DMS153 treated with DMSO at 0.1 percent for 48 hours (cell line): ENCODE results near the gene HK2.
"Not testable (repeated sequence)": the region's sequence is repeated elsewhere in the genome, so short reads cannot be mapped to it uniquely, and the experiment has no call there.

ENCODE experiments used
- DNase-seq: peaks from one replicate; lab custom pipeline; 2025; ENCODE audit not compliant: unreplicated experiment; lab: John Stamatoyannopoulos, UW

The HK2 gene

DNA sequence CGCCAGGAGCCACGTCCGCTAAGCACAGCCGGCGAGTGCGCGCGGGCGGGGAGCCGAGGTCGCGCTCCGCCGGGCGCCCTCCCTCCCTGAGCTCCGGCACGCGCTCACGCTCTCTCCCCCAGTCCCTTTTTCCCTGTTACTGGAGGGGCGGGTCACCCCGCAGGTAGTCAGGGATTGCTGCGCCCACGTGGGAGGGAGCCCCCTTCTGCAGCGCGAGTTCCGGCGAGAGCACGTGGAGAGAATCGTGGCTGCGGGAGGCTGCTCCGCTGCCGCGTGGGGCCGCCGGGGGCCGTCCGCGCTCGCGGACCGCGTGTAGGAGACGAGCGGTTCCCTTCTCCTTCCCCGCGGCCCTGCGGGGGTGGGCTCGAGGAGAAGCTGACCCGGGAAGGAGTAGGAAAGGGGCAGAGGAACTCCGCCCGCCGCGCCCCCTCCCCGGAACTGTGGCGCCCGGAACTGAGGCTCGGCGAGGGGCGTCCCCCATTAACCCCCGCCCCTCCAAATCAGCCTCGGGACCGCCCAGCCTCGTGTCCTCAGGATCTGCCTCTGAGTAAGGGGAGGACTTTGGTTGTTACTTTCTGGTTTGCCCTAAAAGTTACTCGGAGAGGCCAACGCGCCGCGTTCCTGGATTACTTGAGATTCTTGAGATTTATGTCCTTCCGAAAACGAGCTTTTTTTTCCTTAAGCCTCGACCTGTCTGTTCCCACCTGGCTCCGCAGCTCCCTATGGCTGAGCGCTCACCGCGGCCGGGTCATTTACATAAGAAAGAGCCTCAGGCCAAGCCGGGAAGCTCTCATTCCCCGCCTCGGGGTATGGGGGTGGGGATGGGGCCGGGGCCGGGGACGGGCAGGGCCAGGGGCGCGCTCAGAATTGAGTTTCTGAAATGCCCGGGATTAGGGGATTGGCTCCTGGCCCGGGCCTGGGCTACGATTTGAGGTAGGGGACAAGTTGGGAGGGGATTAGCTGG is 1.1 kb downstream of the HK2 start:
- DNase-seq, result no peak

DNA sequence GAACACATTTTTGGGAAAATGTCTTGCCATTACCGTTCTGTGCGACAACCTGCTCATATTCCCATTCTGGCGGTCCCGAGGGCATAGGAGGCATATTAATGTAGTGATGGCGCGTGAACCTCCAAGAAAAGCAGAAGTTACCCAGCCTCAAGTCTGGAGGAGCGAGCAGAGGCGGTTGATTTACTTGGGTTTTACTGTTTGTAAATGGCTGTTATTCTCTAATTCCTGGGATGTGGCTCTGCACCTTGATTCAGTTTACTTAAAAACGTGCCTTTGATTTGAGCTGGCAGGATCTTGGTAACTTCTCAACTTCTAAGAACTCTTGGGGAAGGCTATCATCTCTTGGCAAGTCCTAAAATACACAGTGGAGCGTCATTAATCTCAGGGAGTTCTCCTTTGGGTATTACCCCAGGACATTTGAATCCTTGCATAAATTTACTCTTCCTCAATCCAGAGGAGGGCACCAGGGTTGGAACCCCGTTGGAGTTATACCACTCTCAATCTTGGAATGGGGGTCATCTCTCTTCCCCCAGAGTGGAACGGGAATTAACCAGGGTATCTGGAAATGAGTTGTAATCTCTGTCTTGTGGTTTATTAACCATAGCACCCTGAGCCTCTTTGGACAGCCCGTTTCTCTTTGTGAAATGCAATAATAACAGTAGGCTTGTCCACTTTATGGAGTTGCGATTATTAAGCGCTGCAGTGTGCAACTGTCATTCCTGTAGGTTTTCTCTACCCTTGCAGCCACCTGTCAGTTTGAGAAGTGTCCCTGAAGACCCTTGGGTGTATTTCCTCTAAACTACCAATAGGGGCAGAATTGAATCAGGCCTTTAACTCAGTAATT is 2.1 kb downstream of the HK2 start:
- peak; percentile 33 for DNase-seq

DNA sequence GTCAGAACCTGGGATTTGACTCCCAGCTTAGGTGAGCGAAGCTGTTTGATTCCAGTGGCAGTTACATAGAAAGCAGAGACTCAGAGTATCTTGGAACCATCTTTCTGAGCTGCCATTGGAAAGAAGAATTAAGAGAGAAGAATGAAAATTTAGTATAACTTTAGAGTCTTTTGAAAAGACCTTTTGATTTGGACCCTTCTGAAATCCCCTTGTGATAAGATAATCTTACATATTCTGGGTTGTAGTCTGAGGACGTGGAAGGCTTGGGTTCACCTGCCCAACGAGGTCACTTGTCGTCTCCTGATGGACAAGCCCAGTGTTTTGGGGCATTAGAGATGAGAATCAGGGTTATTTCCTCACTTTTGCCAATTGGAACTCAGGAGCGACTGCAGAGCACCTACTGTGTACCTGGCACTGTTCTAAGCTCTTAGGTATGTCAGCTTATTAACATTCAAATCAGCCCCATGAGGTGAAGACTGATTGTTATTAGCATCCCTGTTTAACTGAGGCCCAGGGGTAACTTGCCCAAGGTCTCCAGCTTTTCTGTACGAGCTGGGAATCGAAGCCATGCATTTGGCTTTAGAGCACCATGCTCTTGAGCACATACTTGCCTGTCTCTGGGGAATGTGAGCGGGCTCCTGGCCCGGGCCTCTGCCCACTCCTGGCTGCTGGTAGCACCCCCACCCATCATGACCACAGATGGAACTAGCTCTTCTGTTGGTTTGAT is 2.9 kb downstream of the HK2 start:
- no peak for DNase-seq

DNA sequence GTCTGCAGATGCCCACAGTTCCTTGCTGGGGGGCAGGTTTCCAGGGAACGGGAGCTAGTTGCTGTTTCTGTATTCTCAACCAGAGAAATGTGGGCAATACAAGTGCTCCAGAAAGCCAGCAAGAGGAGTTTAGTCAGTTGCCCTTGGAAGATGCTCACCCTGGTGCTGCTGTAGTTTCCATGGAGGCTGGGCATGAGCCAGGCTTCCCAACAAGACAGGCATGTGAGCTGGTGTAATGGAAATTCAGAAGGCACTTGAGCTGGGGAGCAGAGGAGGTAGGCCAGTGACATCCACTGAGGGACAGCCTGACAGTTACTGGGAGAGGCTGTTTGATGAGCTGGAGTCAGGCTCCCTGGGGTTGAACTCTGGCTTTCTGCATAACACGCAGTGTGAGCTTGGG is 7.7 kb downstream of the HK2 start:
- DNase-seq, result no peak

DNA sequence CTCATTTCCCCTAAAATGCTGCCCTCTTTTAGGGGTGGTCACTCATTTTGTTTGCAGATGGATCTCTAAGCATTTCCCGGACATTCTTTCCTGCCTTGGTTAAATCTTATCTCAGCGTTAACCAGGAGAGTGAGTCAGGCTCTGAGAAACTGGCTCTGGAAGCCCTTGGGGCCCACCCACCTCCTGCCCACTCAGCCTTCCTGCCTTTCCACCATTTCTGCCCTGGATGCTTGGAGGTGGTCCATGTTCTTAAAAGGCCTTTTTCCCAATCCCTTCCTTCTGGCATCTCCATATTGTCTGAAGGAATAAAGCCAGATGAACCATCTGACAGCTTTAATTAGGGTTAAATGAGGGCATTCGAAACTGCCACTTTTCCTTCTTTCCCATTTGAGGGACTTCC is 9.5 kb downstream of the HK2 start:
- DNase-seq, result no peak

DNA sequence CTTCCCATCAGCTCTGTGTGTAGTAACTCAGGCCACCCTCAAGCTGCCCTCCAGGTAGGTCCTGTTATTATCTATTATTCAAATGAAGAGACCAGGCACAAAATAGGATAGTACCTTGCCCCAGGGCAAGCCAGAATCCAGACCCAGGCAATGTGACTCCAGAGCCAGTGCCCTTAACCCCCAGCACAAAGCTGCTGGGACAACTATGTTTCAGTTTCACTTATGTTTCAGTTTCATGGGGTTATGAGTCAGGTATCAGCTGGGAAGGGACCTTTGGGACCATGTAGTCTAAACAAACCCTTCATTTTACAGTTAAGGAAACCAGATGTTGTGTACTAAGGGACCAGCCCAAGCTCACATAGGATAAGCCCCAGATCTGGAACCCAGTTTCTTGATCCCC is 10.0 kb downstream of the HK2 start:
- no peak for DNase-seq

DNA sequence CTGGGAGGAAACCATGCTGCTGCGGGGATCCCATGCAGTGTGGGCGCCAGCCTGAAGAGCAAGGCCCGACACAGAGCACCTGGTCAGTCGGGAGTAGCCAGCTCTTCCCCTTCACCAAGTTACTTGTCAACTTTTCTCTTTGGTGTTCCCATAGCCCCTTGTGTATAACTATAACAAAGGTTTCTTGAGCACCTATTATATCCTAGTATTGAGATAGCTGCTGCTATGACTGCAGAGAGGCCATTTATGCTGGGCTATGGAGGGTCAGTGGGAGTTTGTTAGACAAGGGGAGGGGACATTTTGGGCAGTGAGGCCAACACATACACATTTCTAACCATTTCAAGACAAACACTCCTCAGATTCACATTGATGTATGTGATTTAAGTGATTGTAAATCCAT is 10.8 kb downstream of the HK2 start:
- DNase-seq, result no peak

DNA sequence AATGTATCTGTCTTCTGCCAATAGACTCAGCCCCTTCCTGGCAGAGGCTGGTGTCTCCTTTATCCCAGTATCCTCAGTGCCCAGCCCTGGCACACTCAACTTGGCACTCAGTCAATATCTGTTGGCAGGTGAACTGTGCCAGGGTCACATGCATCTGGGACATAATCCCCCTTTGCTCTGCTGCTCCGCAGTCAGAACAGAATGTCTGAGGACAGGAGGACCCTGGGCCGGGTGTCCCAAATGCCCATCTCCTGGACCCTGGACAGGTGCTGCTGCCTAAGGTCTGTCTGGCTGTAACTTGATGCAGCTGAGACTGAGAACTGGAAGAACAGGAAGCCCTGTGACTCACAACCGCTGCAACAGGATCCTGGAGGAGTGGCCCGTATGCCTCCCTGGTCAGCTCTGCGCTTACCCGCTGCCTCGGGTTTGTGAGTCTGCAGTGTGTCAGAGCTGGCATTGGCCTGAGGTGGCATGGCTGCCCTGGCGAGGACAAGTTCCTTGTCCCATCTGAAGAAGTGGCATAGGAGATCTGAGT is 11.4 kb downstream of the HK2 start:
- DNase-seq, result peak; percentile 80

DNA sequence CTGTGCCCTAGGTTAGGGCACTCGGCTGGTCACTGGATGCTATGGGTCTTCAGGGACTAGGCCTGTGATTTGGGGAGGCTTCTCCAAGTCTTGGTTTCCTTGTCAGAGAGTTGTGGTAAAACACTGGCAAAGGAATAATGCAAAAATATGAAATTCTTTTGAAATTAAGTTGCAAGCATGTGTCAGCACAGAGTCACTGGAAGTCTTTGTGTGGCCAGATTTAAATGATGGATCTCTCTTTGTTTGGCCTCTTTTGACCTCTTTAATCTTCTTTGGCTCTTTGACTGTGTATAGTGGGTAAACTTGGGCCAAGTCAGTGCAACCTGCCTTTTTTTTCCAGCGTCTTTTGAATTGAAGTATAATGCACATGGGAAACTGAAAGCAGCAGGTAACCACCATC is 12.1 kb downstream of the HK2 start:
- no peak for DNase-seq

DNA sequence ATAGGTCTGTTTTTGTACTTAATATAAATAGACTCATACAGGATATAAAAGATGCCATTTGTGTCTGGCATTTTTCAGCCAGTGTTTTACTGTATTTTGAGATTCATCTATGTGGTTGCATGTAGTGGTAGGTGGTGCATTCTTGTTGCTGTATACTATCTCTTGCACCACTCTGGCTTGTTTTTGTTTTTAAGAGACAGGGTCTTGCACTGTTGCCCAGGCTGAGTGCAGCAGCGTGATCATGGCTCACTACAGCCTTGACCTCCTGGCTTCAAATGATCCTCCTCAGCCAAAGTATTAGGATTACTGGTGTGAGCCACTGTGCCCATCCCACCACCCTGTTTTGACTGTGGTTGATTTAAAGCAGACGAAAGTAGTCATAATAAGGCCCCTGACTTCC is 12.6 kb downstream of the HK2 start:
- DNase-seq, result no peak

DNA sequence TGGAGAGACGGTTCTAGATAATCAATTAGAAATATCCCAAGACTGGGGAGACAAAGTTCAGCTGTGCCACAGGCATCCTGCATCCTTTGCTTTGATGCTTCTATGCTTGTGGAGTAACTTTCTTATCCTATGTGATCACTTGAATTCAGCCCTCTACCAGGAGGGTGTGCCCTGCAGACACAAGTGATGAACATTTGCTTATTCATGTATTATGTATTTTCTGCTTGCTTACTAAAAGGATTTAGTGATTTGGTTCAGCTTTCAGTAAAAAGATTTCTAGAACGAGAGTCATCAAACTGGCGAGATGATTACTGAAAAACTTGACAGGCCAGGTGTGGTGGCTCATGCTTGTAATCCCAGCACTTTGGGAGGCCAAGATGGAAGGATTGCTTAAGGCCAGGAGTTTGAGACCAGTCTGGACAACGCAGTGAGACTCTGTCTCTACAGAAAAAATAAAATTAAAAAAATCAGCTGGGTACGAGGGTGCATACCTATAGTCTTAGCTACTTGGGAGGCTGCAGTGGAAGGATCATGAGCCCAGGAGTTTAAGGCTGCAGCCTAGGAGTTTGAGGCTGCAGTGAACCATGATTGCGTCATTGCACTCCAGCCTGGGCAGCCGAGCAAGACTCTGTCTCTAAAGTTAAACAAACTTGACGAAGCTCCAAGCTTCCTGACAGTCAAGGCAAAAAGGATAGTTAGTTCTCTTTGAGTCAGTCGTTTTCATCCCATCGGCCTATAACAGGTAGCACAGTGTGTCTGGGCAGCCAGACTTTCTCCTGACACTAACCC is 13.3 kb downstream of the HK2 start:
- DNase-seq, result no peak

DNA sequence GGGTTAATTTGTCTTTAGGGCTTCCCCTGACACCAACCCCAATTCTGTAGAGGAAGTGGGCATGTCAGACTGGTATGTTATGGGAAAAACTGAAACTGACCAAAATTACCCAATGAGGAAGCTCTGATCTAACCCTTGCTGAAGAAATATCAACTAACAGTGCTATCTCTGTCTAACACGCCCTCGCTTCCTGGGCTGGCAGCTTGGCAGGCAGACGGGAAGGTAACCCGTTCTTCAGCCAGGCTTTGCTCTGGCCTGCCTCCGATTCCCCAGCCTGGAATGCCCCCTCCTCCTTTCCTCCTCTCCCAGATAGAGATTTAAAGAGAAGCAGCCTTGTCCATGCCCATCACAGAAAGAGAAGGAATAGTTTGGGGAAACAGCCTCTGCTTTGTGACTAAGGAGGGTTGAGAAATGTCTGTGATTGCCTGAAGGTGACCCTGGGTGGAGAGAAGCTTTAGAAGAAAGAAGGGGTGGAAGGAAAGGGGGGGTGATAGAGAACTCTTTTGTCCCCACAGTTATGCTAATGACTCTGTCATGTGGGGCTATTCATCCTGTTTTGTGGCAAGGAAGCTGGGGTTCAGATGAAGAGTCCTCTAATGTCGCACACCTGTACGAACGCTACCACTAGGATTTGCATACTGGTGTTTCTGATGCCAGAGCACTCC is 15.4 kb downstream of the HK2 start:
- DNase-seq, result no peak

DNA sequence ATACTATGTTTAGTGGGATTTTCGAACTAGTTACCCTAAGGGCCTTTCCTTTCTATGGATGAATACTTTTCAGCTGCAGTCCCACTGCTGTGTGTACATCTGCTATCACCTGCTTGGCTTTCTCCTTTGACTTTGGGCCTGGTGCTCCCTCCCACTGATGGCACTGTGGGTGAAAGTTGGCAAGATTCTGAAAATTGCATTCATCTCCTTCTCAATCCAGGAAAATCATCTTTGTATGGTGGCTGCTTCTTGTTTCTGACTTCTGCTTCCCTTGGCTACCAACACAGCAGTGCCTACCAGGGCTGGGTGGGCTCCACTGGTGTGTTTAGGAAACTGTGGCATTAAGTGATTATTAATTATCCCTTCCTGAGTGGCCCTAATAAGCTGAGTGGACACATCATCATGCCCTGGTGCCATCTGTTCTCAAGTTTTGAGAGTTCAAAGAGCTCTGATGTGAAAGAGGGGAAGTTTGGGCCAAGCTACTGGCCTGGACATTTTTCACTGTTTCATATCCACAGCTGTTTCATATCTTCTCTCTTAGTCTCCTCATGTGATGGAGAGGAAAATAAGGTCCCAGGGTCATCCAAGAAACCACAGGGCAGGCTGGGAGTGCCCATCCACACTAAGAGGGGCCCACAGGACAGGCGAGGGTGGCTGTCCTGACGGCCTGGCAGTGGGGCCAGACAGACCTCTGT is 16.7 kb downstream of the HK2 start:
- no peak for DNase-seq

DNA sequence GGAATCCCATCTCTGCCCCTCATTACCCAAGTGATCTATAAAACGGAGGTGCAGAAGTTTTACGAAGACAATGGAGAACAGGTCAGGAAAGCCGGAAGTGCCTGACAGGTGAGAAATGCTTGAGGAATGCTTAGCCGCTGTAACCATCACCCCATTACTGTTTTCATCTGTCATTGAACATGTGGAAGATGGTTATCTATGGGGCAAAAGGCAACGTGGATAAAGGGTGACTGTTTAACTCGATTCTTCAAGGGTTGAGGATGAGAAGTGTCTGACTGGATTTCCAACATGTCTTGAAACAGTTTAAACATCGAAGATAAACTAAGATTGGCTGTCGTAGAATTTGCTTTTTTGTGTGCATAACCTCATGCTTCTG is 17.3 kb downstream of the HK2 start:
- no peak for DNase-seq

DNA sequence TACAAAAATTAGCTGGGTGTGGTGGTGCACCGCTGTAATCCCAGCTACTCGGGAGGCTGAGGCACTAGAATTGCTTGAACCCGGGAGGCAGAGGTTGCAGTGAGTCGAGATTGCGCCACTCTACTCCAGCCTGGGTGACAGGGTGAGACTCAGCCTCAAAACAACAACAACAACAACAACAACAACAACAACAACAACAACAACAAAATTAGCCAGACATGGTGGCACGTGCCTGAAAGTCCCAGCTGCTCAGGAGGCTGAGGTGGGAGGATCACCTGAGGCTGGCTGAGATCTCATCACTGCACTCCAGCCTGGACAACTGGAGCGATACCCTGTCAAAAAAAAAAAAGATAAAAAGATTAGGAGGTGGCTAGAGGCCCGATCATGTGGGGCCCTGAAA is 19.4 kb downstream of the HK2 start:
- DNase-seq, result not testable (repeated sequence)

DNA sequence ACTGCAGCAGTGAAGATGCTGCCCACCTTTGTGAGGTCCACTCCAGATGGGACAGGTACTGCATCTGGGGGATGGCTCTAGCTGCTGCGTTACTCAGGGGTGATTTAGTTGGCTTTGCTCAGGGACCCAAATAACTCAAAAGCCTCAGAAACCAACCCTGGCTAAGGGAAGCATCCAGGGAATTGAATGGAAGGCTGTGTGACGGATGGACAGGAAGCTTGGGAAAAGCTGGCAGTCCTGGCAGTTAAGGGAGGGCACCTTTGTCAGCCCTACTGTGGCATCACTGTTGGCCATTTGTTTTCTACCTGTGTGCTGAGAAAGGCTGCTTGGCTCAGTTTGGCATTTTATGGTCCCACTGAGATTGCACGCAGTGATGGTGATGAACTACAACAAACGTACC is 20.5 kb downstream of the HK2 start:
- no peak for DNase-seq

DNA sequence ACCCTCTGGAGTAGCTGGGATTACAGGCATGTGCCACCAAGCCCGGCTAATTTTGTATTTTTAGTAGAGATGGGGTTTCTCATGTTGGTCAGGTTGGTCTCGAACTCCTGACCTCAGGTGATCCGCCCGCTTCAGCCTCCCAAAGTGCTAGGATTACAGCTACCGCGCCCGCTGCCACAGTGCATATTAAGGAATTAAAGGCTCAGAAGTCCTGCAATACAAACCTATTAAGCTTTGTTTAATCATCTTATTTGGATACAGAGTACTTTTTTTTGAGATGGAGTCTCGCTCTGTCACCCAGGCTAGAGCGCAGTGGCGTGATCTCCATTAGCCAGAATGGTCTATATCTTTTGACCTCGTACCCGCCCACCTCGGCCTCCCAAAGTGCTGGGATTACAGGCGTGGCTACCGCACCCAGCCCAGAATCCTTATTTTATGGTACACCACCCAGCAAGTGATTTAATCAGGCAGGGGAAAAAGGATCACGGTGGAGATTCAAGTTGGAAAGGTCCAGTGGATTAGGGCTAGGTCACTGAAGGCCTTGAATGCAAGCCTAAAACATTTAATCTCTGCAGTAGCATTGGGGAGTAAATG is 21.3 kb downstream of the HK2 start:
- not testable (repeated sequence) for DNase-seq

DNA sequence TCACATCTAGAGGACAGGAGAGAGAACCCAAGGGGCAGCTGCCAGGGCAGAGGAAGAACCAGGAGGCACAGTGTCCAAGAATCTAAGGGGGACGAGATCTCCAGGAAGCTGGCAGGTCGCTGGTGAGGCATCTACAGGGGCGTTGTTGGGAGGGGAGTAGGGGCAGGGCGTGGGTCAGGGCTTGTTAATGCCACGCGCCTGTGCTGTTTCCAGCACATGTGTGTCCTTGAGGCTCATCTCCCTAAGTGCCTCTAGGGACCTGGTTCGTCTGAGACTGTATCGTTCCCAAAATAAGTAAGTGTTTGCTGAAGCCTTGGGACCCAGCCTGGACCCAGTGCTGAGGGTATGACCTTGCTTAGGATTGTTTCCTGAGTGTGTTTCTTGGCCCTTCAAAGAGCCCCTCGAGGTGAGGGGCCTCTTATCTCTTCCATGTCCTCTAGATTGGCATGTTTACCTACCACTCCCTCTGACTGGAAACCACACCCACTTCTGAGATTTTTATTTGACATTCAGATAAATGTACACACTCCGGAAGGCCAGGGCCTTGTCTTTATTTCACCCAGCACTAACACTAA is 22.2 kb downstream of the HK2 start:
- DNase-seq, result peak; percentile 11

DNA sequence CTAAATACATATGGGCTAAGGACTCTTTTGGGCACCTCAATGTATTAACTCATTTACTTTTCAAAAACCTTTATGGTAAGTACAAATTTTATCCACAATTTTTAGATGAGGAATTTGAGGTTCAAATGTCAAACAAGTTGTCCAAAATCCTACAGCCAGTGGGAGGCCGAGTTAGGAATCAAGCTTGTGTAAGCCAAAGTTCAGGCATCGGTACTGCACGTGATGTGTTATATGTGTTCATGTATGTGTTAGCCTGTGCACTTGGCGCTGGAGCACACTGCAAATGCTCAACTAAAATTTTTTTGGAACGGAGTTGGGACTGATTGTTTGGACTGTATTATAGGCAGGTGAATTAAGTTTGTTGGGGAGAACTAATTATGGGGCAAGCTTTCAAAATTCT is 22.7 kb downstream of the HK2 start:
- no peak for DNase-seq
